ENCODE measurements around the gene NUDT12. TPM values are rescaled to one million over a fixed set of nuclear protein-coding genes. Genes with fewer than 3 reads are reported as not detected.

NUDT12 gene
- total RNA-seq, 1 experiment from 2014 or later, result 15.8 TPM

DNA sequence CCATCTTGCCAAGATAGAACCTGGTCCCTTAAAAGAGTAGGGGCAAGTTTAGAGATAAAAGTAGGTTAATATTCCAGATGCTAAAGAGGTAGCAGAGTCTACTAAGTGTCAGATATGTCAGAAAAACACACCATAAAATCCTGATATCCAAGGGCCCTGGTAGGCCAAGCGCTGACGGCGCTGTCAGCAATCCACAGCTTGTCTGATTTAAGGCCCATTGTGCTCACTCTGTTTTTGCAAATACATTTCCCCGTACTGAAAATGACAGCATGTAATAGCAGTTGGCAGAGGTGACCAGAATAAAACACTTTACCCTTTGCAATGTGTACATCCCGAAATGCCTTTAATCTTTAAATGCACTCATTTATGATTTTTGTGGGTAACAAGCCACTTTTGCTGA is 9.9 kb upstream of the NUDT12 start:
- Histone ChIP-seq H3K79me2 (ENCODE audit: insufficient read depth, low read length) (no peaks in the 10 kb centered on the region), H3K9me2 (ENCODE audit: insufficient read depth) (no peaks in the 10 kb centered on the region), H3K27me3 (ENCODE audit: insufficient read depth, low read length) (no peaks in the 10 kb centered on the region), H3K36me3 (ENCODE audit: control insufficient read depth in 1 of 2, insufficient read depth in 2 of 2, low read length in 2 of 2) (no peaks in the 10 kb centered on the region), H3K9ac (ENCODE audit: low read length) (no peak overlapping the region), H3K4me3 (replicated peaks in 1 of 2; ENCODE audit: low read depth in 1 of 2, low read length in 2 of 2) (no peak overlapping the region), H3K9me3 (ENCODE audit: control insufficient read depth in 1 of 2, insufficient read depth in 1 of 2, low read depth in 1 of 2, low read length in 2 of 2) (no peaks in the 10 kb centered on the region), H3K4me1 (ENCODE audit: control insufficient read depth in 1 of 2, insufficient read depth in 2 of 2, low read length in 2 of 2) (no peaks in the 10 kb centered on the region), H4K20me1 (ENCODE audit: insufficient read depth) (no peaks in the 10 kb centered on the region), H2AFZ (ENCODE audit: low read depth, low read length, poor library complexity, severe bottlenecking) (no peak overlapping the region), H3K4me2 (ENCODE audit: low read length) (no peak overlapping the region), H3K27ac (ENCODE audit: low read depth, low read length) (no peak overlapping the region)
- DNase-seq (ENCODE audit: low read depth, low spot score) (no peak), ATAC-seq (no peak)
- ChIA-PET POLR2A (no interaction called here), CTCF (no interaction called here), RAD21 (ENCODE audit: low non-redundant PET in 1 of 2, low total read pairs in 2 of 2, uncharacterized antibody in 2 of 2, unreplicated experiment in 2 of 2) (no interaction called here)
- TF ChIP-seq EGR1 (IDR thresholded peaks at IDR 0.05; ENCODE audit: low read depth), result no peak
- no peak for TF ChIP-seq ZFX (IDR thresholded peaks at IDR 0.05)
- TF ChIP-seq, protein P1, sequence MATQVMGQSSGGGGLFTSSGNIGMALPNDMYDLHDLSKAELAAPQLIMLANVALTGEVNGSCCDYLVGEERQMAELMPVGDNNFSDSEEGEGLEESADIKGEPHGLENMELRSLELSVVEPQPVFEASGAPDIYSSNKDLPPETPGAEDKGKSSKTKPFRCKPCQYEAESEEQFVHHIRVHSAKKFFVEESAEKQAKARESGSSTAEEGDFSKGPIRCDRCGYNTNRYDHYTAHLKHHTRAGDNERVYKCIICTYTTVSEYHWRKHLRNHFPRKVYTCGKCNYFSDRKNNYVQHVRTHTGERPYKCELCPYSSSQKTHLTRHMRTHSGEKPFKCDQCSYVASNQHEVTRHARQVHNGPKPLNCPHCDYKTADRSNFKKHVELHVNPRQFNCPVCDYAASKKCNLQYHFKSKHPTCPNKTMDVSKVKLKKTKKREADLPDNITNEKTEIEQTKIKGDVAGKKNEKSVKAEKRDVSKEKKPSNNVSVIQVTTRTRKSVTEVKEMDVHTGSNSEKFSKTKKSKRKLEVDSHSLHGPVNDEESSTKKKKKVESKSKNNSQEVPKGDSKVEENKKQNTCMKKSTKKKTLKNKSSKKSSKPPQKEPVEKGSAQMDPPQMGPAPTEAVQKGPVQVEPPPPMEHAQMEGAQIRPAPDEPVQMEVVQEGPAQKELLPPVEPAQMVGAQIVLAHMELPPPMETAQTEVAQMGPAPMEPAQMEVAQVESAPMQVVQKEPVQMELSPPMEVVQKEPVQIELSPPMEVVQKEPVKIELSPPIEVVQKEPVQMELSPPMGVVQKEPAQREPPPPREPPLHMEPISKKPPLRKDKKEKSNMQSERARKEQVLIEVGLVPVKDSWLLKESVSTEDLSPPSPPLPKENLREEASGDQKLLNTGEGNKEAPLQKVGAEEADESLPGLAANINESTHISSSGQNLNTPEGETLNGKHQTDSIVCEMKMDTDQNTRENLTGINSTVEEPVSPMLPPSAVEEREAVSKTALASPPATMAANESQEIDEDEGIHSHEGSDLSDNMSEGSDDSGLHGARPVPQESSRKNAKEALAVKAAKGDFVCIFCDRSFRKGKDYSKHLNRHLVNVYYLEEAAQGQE (IDR thresholded peaks at IDR 0.05; ENCODE audit: low read depth), result no peak
- no peak for TF ChIP-seq SRF (IDR thresholded peaks at IDR 0.05; ENCODE audit: low read depth)
- no peak for TF ChIP-seq FOSL1 (IDR thresholded peaks at IDR 0.05; ENCODE audit: low read depth)
- TF ChIP-seq, protein P2, sequence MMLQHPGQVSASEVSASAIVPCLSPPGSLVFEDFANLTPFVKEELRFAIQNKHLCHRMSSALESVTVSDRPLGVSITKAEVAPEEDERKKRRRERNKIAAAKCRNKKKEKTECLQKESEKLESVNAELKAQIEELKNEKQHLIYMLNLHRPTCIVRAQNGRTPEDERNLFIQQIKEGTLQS (IDR thresholded peaks at IDR 0.05), result no peak
- no peak for TF ChIP-seq RAD21 (IDR thresholded peaks at IDR 0.05; ENCODE audit: low read depth)
- TF ChIP-seq POLR2AphosphoS5 (IDR thresholded peaks at IDR 0.05; ENCODE audit: low read depth, low read length), result no peak
- no peak for TF ChIP-seq ZNF274 (IDR thresholded peaks at IDR 0.05; ENCODE audit: low read depth, low read length)
- TF ChIP-seq TCF7L2 (IDR thresholded peaks at IDR 0.05; ENCODE audit: borderline replicate concordance, extremely low read depth, insufficient read depth, insufficient read length), result no peak
- no peak for TF ChIP-seq SIN3A (IDR thresholded peaks at IDR 0.05; ENCODE audit: low read depth)
- TF ChIP-seq JUND (IDR thresholded peaks at IDR 0.05), result no peak
- TF ChIP-seq SP1 (IDR thresholded peaks at IDR 0.05; ENCODE audit: low read depth), result no peak
- TF ChIP-seq ELF1 (IDR thresholded peaks at IDR 0.05; ENCODE audit: borderline replicate concordance, low read depth), result no peak
- no peak for TF ChIP-seq YY1 (IDR thresholded peaks at IDR 0.05; ENCODE audit: extremely low read depth, insufficient replicate concordance, low read depth, low read length)
- TF ChIP-seq, protein P3, sequence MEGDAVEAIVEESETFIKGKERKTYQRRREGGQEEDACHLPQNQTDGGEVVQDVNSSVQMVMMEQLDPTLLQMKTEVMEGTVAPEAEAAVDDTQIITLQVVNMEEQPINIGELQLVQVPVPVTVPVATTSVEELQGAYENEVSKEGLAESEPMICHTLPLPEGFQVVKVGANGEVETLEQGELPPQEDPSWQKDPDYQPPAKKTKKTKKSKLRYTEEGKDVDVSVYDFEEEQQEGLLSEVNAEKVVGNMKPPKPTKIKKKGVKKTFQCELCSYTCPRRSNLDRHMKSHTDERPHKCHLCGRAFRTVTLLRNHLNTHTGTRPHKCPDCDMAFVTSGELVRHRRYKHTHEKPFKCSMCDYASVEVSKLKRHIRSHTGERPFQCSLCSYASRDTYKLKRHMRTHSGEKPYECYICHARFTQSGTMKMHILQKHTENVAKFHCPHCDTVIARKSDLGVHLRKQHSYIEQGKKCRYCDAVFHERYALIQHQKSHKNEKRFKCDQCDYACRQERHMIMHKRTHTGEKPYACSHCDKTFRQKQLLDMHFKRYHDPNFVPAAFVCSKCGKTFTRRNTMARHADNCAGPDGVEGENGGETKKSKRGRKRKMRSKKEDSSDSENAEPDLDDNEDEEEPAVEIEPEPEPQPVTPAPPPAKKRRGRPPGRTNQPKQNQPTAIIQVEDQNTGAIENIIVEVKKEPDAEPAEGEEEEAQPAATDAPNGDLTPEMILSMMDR (IDR thresholded peaks at IDR 0.05 in 2 of 3, conservative IDR thresholded peaks at IDR 0.05 in 1 of 3; ENCODE audit: borderline replicate concordance in 1 of 3, insufficient read depth in 1 of 3, low read depth in 2 of 3, low read length in 2 of 3), result no peak
- intact Hi-C loops (cut with micrococcal nuclease), result no loop called here
- no TSS peak for BruUV-seq (replicated peaks)

Data from HCT116 (cell line).